ENCODE results near the gene POC1B.

- TF ChIP-seq SNAI2 (CRISPR knock-in tag; IDR thresholded peaks at IDR 0.05) (no peak), TSHZ2 (CRISPR knock-in tag; IDR thresholded peaks at IDR 0.05) (no peak), TOX (CRISPR knock-in tag; IDR thresholded peaks at IDR 0.05; ENCODE audit: borderline replicate concordance) (no peak), CREB5 (CRISPR knock-in tag; IDR thresholded peaks at IDR 0.05; ENCODE audit: low read depth) (no peak), ARNTL (CRISPR knock-in tag; IDR thresholded peaks at IDR 0.05; ENCODE audit: borderline replicate concordance, low read depth) (no peak), RARB (CRISPR knock-in tag; IDR thresholded peaks at IDR 0.05) (no peak), ZNF8 (CRISPR knock-in tag; IDR thresholded peaks at IDR 0.05) (no peak), ZNF565 (CRISPR knock-in tag; conservative IDR thresholded peaks at IDR 0.05; ENCODE audit: low read depth) (no peak), ESRRG (CRISPR knock-in tag; IDR thresholded peaks at IDR 0.05) (no peak), ZFP3 (CRISPR knock-in tag; IDR thresholded peaks at IDR 0.05) (no peak), ISL1 (CRISPR knock-in tag; IDR thresholded peaks at IDR 0.05) (no peak), POU6F1 (CRISPR knock-in tag; IDR thresholded peaks at IDR 0.05; ENCODE audit: borderline replicate concordance, low read depth) (no peak), ZFP30 (CRISPR knock-in tag; IDR thresholded peaks at IDR 0.05) (no peak)
These were observed 11.5 kb upstream of the POC1B start for GRCh38 chr12:89537389-89537788.

Data from SK-N-SH treated with all-trans-retinoic acid at 6 μM for 48 hours (cell line).